ENCODE measurements around the gene TALDO1.

DNA sequence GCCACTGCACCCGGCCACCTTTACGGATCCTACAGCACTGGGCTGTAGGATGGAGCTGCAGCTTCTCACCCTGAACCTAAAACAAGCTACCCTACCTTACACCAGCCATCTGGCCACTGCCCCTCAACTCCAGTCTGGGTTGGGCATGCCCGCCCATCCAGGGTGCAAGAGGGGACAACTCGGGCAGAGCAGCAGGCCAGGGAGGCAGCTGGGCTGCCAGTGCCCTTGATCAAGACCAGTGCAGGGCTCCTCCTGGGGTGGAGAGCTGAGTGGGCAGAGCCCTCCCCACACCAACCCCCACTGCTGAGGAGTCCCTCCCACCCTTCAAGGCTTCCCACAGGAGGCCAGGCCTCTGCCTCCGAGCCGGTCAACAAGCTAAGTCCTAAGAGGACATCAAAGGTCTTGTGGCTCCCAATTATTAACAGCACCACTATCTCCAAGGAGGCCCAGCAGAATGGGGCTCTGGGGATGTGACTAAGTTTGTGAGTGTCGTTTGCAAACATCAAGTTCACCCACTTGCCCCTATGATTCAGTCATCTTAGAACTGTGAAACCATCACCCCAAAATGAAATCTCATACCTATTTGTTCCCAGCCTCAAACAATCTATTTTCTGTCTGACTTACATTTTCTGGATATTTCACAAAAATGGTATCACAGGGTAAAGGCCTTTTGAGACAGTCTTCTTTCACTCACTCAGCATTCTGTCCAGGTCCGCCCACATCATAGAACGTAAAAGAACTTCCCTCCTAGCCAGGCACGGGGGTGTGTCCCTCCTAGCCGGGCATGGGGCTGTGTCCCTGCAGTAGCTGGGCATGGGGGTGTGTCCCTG lies 19.1 kb downstream of the TALDO1 start:
- TF ChIP-seq, protein P1, sequence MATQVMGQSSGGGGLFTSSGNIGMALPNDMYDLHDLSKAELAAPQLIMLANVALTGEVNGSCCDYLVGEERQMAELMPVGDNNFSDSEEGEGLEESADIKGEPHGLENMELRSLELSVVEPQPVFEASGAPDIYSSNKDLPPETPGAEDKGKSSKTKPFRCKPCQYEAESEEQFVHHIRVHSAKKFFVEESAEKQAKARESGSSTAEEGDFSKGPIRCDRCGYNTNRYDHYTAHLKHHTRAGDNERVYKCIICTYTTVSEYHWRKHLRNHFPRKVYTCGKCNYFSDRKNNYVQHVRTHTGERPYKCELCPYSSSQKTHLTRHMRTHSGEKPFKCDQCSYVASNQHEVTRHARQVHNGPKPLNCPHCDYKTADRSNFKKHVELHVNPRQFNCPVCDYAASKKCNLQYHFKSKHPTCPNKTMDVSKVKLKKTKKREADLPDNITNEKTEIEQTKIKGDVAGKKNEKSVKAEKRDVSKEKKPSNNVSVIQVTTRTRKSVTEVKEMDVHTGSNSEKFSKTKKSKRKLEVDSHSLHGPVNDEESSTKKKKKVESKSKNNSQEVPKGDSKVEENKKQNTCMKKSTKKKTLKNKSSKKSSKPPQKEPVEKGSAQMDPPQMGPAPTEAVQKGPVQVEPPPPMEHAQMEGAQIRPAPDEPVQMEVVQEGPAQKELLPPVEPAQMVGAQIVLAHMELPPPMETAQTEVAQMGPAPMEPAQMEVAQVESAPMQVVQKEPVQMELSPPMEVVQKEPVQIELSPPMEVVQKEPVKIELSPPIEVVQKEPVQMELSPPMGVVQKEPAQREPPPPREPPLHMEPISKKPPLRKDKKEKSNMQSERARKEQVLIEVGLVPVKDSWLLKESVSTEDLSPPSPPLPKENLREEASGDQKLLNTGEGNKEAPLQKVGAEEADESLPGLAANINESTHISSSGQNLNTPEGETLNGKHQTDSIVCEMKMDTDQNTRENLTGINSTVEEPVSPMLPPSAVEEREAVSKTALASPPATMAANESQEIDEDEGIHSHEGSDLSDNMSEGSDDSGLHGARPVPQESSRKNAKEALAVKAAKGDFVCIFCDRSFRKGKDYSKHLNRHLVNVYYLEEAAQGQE (IDR thresholded peaks at IDR 0.05; ENCODE audit: low read depth): no peak
- TF ChIP-seq EP300 (IDR thresholded peaks at IDR 0.05; ENCODE audit: borderline replicate concordance): no peak
- no peak for TF ChIP-seq CREB1 (IDR thresholded peaks at IDR 0.05; ENCODE audit: low read depth)
- TF ChIP-seq, protein P2, sequence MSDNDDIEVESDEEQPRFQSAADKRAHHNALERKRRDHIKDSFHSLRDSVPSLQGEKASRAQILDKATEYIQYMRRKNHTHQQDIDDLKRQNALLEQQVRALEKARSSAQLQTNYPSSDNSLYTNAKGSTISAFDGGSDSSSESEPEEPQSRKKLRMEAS (IDR thresholded peaks at IDR 0.05): no peak
- no peak for TF ChIP-seq TEAD4 (IDR thresholded peaks at IDR 0.05)
- no peak for TF ChIP-seq TAF1 (IDR thresholded peaks at IDR 0.05; ENCODE audit: low read depth)
- no peak for TF ChIP-seq CEBPB (IDR thresholded peaks at IDR 0.05)
- no peak for TF ChIP-seq EGR1 (IDR thresholded peaks at IDR 0.05)
- TF ChIP-seq TCF12 (IDR thresholded peaks at IDR 0.05; ENCODE audit: low read depth): no peak
- TF ChIP-seq FOXM1 (IDR thresholded peaks at IDR 0.05; ENCODE audit: borderline replicate concordance, low read depth): no peak
- TF ChIP-seq RAD21 (IDR thresholded peaks at IDR 0.05; ENCODE audit: low read depth): no peak

Measured in Ishikawa (cell line).